GM18867 (cell line): Measurements from ENCODE around the gene RGS6.
A peak's percentile ranks its signal among the peaks of the same experiment; 100 is the strongest.

Experiments used
- ATAC-seq: cut with Tn5 transposase; IDR thresholded peaks from one replicate; pipeline ENCODE4 v1.9.1; 2021; ENCODE audit warnings: mild to moderate bottlenecking, moderate library complexity; ENCODE audit not compliant: unreplicated experiment

RGS6 gene

DNA sequence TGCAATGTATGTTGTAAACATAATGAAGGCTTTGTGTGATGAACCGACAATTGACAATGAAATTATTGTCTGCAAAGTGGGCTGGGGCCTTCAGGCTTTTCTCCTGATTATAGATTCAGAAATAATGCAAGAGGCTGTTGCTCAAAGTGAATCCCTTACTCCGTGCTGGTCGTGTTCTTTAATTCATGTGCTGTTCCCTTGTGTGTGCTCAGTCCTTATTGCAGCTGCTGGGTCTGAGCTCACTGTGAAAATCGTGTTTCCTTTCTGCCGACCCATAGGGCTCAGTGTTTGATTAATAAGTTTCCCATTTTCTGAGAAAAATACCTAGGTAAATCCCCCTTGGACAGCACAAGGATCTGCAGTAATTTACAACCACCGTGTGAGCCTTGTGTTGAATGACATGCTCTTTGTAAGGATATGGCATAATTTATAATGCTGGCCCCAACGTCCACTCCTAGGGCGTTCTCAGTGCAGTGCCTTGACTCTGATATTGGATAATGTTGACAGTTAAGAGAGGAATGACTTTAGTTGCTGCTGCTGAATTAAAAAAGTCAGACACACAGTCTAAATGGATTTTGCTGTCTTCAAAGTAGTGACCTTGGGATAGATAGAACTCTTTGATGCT, 81.6 kb downstream of the RGS6 start:
- ATAC-seq = no peak

DNA sequence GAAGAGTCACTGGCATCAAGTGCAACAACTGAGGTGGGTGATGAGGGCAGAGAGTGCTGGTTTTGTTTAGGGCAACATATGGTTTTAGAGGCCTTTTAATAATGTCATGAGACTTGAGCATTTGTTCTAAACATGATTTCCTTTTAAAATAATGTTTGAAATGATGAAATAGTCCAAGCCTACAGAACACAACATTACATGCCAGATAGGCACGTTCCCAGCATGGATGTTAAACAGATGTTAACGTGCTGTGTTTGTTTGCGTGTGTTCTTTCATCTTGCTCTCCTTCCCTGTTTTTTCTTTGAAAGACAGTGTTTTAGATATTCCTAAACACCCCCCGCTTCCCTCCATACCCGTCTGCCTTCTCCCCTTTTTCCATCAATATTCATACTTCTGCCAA, 82.3 kb downstream of the RGS6 start:
- ATAC-seq = no peak

DNA sequence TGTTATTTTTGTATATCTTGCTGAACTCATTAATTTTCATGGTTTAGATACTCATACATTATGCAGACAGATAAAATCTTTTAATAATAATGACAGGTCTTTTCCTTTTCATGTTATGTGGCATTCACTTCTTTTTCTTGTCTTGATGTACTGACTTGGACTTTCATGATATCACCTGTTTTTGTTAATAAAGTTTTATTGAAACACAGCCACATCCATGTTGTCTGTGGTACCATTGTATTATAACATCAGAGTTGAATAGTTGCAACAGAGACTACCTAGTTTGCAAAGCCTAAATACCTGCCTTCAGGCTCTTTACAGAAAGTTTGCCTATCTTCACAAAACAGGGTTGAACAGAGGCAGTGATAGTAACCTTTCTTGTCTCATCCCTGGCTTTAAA, 85.1 kb downstream of the RGS6 start:
- no peak for ATAC-seq

DNA sequence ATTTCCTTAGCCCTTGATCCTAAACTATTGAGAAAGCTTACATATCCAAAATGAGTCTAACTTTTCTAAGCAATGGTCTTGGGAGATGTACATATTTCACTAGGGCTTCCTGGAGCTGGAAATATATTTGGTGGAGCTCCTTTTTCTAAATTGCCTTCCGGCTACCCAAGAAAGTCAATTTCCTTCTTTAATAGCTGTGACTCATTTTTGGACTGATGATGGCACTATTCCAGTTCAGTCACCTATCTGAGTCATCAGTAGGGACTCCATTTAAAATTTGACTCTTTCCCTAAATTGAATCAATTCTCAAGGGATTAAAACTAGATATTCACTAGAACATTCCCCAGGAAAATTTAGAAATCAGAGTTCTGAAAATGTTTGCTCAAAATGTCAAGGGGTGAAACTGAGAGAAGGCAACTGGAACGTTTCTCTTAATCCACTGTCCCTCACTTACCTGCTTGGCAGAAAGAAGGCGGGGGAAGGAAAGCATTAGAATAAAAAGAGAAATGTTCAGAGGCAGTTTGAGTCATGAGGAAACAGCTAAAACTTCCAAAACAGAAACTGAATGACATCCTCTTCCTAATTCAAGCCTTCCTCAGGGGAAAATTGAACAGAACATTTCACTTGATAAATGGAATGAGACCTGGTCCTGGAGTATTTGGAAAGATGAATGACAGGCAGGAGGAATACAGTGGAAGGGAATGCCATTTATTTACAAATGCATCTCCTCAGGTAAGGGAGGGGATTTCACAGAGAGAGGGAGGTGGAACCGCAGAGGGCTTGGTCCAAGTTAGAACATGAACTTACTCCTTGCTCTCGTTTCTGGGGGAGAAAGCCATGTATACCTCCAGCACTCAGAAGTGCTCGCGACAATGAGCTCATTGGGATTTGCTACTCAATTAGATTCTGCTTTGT, 91.2 kb downstream of the RGS6 start:
- no peak for ATAC-seq

DNA sequence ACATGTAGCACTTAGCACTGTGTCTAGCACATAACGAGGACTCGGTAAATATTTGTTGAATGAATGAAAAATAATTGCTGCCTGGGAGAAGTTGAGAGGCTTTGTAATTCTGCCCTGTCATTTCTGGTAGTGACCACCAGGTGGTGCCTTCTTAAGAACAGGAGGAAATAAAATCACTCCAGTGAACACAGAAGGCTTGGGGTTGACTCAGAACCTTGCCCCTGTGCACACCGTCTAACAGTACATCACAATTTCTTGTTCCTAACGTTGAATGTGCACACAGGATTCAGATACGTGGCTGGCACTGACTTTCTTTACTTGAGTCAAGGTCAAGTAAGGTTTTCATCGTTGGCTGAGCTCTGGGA, 91.8 kb downstream of the RGS6 start:
- no peak for ATAC-seq

DNA sequence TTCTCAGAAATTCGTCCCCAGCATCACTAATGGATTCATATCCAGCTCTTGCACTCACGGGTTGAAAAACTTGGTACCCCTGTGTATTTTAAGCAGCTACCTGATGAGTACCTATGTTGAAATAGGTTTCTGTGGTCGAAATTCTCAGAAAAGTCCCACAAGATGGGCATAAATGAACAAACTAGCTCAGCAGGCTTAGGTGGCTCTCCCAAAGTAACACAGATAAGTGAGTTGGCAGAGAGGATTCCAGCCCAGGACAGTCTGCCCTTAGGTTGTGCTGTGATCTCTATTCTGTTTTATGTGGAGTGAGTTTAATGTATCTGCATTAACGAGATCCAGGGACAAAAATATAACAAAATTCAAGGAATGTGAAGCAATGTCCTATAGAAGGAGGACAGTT, 92.3 kb downstream of the RGS6 start:
- no peak for ATAC-seq

- no peak for ATAC-seq
Measured at GRCh38 chr14:72026536-72026935, 94.3 kb downstream of the RGS6 start.

DNA sequence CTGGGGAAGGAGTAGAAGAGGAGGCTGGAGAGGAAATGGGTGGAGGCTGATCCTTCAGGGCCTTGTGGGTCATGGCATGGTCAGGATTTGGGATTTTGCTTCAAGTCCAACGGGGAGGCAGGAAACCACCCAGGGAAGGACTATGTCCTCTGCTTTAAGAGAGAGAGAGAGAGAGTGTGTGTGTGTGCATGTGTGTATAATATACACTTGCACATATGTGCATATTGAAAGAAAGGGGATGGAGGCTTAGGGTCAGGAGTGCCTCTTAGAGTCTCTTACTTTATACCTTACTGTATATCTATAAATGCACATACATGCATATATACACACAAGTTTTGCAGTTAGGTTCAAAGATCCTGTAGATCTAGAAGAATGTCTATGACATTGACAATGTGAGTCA, 94.8 kb downstream of the RGS6 start:
- no peak for ATAC-seq

- no peak for ATAC-seq
Measured at GRCh38 chr14:72033365-72033764, 101.1 kb downstream of the RGS6 start.

DNA sequence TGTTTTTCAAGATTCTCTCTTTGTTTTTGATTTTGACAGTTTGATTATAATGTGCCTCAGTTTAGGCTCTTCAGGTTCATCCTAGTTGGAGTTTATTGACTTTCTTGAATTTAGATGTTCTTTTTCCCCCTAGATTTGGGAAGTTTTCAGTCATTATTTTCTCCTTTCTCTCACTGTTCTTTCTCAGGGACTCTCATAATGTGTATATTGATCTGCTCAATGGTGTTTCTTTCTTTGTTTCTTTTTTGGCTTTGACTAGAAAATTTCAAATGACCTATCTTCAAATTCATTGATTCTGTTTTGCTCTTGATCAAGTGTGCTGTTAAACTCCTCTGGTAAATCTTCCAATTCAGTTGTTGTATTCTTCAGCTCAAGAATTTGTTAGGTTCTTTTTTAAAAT, 108.3 kb downstream of the RGS6 start:
- ATAC-seq = no peak

- no peak for ATAC-seq
Measured at GRCh38 chr14:72045271-72045670, 113.0 kb downstream of the RGS6 start.

DNA sequence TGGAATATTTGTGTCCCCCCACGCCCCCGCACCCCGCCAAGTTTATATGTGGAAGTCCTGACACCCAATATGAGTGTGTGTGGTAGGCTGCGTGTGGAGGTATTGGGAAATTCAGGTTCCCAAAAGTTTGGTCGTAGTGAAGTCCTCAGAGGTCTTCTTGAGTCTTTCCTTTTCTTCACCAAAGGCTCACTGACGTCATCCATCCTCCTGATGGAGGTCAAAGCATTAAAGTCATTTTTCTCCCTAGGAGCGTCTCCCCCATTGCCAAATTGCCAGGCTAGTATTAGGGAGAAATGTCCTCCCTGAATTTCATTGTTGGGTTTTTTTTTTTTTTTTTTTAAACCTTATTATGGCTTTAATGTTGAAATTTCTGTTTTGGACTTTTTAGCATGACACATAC, 113.7 kb downstream of the RGS6 start:
- no peak for ATAC-seq

GRCh38 chr14:72049462-72049861, 117.2 kb downstream of the RGS6 start:
- peak; percentile 45 for ATAC-seq

GRCh38 chr14:72052356-72052755, 120.1 kb downstream of the RGS6 start:
- ATAC-seq = no peak

DNA sequence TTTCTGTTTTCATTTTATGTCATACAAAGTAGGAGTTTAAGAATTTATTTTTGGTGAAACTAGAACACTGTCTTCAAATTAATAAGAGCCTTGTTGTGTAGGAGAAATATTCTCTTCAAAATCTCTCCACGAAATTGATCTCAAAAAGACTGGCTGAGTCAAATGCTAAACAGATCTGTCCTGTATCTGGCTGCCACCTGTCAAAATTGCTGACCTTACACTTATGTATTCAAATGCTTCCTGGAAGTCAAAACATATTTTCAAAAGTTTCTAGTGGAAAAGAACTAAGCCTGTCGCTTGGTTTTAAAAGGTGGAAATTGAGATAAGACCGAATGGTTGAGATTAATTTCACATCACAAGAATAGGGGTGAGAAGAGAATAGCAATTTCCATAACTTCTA, 121.4 kb downstream of the RGS6 start:
- ATAC-seq = no peak

GRCh38 chr14:72054911-72055310, 122.7 kb downstream of the RGS6 start:
- ATAC-seq = no peak

DNA sequence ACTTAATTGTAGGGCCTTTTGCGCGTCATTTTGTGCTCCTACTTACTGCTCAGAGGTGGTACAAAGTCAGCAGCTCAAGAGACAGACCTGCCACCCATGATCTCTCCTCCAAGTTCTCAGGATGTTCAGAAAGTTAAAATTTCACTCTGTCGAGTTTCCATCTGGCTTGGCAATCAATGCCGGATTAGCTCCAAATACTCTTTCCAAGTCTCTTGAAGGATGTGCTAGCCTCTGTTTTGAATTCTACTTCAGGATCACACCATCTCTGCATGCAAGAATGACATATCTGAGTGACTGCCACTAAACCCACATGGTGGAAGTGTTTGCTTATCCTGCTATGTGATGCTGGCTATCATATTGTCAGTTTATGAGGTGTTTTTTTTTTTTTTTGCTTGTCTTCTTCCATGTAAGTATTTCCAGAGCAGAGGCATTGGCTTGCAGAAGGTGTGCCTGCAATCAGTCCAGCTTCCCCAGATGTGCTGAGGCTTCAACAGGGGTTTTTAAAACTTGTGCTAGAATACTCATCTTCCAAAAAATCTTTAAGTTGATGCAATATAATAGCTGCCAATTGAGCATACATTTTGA, 125.6 kb downstream of the RGS6 start:
- no peak for ATAC-seq

DNA sequence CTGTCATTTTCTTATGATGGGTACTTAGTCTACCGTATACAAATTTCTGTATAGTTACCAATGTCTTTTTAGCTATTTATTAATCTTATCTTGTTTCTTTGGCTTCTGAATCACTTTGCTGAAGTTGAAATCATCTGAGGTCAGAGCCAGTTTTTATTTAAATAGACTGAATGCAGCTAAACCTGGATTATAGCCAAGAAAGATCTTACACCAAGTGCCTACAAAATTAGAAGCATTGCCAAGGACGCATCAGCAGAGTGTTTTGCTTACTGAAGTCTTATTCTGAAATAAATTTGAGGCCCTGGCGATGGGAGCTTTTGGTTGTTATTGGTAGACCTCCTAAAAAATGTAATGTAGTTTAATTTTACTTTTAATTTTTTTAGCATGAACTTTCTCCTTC, 128.2 kb downstream of the RGS6 start:
- ATAC-seq = no peak

DNA sequence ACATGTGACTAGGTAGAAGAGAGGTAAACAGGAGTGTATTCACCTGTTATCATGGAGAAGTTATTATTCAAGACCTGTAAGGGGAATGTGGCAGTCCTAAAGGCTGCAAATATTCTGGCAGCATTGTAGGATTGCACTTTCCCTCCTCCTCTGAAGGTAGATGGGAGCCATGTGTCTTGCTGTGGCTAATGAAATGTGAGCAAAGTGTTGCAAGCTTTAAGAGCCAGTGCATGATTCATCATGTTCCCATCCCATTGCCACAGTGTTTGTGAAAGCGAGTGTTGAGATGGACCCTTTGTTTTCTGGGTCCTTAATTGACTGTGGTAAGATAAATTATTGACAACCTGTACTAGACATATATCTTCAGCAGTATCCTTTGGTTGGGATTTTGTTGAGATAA, 128.7 kb downstream of the RGS6 start:
- ATAC-seq = no peak

DNA sequence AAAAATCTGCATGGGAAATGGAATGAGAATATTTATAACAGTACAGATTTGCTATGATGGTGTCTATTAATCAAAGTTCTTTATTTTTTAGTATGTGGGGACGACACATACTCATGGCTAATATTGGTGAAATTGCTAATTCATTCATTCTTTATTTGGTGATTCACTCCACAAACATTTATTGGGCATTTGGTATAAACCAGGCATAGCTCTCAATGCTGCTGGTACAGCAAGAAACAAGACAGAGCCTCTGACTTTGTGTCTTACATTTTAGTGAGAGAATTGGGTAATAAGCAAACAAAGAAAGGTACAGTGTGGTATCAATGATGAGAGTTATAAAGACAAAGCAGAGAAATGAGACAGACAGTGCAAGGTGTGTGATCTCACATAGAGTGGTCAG, 129.5 kb downstream of the RGS6 start:
- ATAC-seq = no peak

DNA sequence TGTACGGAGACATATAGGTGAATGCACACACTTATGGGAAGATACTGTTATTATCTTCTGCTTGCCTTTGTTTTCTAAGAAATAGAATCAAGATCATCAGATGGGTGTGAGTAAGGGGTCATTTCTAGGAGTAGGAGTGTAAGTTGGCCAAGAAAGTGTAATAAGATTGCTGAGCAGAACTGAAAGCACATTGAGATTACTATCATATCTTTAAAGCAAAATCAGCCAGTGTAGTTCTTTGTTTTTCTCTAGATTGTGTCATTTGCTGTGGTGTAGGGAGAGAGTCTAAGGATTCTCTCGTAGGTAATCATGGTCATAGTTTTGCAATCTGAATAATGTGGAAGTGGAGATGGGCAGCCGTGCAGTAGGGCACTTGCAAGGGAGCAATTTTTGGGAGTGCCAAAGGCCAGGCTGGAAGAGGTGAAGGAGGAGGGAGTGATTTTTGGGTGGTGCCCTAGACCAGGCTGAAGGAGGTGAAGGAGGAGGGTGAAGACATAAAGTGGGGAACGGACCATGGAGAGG, 131.6 kb downstream of the RGS6 start:
- ATAC-seq = no peak

DNA sequence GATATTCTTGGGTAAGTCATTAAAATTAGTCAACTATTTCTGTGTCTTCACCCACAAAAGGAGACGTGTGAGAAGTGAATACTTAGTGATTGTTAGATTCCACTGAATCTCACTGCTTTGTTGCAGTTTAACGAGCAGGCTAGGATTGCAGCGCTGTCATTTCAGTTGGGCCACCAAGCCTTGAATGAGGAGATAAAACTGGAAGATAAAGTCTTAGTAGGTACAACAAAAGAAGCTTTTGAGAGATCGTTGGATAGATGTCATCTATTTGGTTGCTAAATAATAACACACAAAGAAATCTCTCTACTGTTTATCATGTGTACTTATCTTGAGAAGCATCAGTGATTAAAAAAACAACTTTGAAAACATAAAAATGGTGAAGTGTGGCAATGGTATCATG, 132.3 kb downstream of the RGS6 start:
- no peak for ATAC-seq
